Hepatocyte (in vitro differentiated cells): ENCODE data around the gene ALG14. TPM values are rescaled to one million over a fixed set of nuclear protein-coding genes. Genes with fewer than 3 reads are reported as not detected.
A peak's percentile ranks its signal among the peaks of the same experiment; 100 is the strongest.

Experiments used
- DNase-seq: peaks from one replicate; pipeline ENCODE4 v3.0.0-alpha.2; 2016; ENCODE audit warnings: low spot score
- H2AFZ ChIP-seq: fragments of 200-600 bp; sonication (generic); 2 replicates; pipeline ENCODE4 v1.6.0; 2016; ENCODE audit warnings: antibody characterized with exemption, mild to moderate bottlenecking
- H3K27ac ChIP-seq: fragments of 200-600 bp; sonication (generic); 2 replicates; pipeline ENCODE4 v1.5.1; 2016; ENCODE audit warnings: mild to moderate bottlenecking
- H3K27me3 ChIP-seq: fragments of 200-600 bp; sonication (generic); 2 replicates; pipeline ENCODE4 v1.6.1; 2016
- H3K36me3 ChIP-seq: fragments of 200-600 bp; sonication (generic); replicated peaks from 2 replicates; pipeline ENCODE4 v1.5.1; 2016; ENCODE audit warnings: low read depth; ENCODE audit not compliant: insufficient read depth
- H3K4me1 ChIP-seq: fragments of 200-600 bp; sonication (generic); 2 replicates; pipeline ENCODE4 v1.5.1; 2016; ENCODE audit warnings: mild to moderate bottlenecking, moderate library complexity; ENCODE audit not compliant: insufficient read depth
- H3K4me2 ChIP-seq: fragments of 200-600 bp; sonication (generic); 2 replicates; pipeline ENCODE4 v1.6.0; 2016
- H3K4me3 ChIP-seq: fragments of 200-600 bp; sonication (generic); 2 replicates; pipeline ENCODE4 v1.5.1; 2016; ENCODE audit warnings: mild to moderate bottlenecking
- H3K79me2 ChIP-seq: fragments of 200-600 bp; sonication (generic); 2 replicates; pipeline ENCODE4 v1.6.0; 2017; ENCODE audit warnings: mild to moderate bottlenecking
- H3K9me2 ChIP-seq: fragments of 200-600 bp; sonication (generic); replicated peaks from 2 replicates; pipeline ENCODE4 v1.6.0; 2017; ENCODE audit warnings: mild to moderate bottlenecking; ENCODE audit not compliant: insufficient read depth
- H3K9me3 ChIP-seq: fragments of 200-600 bp; sonication (generic); 2 replicates; pipeline ENCODE4 v1.5.1; 2016; ENCODE audit warnings: low read depth, mild to moderate bottlenecking
- H4K20me1 ChIP-seq: fragments of 200-600 bp; sonication (generic); 2 replicates; pipeline ENCODE4 v1.6.0; 2016; ENCODE audit warnings: mild to moderate bottlenecking; ENCODE audit not compliant: insufficient read depth, poor library complexity, severe bottlenecking
- CTCF ChIP-seq: fragments of 200-600 bp; sonication (generic); IDR thresholded peaks from 2 replicates; pipeline ENCODE4 v1.5.1; 2016; ENCODE audit warnings: antibody characterized with exemption, mild to moderate bottlenecking; ENCODE audit not compliant: poor library complexity
- EZH2 ChIP-seq: fragments of 200-600 bp; sonication (generic); IDR thresholded peaks from 2 replicates; pipeline ENCODE4 v1.6.1; 2016; ENCODE audit warnings: antibody characterized with exemption, mild to moderate bottlenecking, borderline replicate concordance
- EZH2phosphoT487 ChIP-seq: fragments of 200-600 bp; sonication (generic); IDR thresholded peaks from one replicate; pipeline ENCODE4 v1.6.1; 2018; ENCODE audit warnings: antibody characterized with exemption, mild to moderate bottlenecking, low read depth, moderate library complexity; ENCODE audit not compliant: unreplicated experiment, severe bottlenecking
- WGBS: methylation state at CpG from one replicate; pipeline ENCODE4 v1.1.6; 2016; ENCODE audit warnings: low lambda C conversion rate; ENCODE audit errors: missing lambda C conversion rate; 5-methylcytosine and 5-hydroxymethylcytosine counted together
- polyA plus RNA-seq: library from polyadenylated mRNA; unstranded; fragments of >200 nt; fragmentation: Nextera tagmentation; extraction: Ambion mirVana; gene quantifications from 2 replicates; pipeline ENCODE4 v1.2.1, GENCODE V29; 2016
- total RNA-seq: library from RNA; depleted of rRNA; stranded (reverse); fragments of >200 nt; gene quantifications from 2 replicates; pipeline ENCODE4 v1.2.3, GENCODE V29; 2014

Gene ALG14
- total and polyA plus RNA-seq, 2 experiments from 2014 or later: 2.5 to 22.5 TPM

DNA sequence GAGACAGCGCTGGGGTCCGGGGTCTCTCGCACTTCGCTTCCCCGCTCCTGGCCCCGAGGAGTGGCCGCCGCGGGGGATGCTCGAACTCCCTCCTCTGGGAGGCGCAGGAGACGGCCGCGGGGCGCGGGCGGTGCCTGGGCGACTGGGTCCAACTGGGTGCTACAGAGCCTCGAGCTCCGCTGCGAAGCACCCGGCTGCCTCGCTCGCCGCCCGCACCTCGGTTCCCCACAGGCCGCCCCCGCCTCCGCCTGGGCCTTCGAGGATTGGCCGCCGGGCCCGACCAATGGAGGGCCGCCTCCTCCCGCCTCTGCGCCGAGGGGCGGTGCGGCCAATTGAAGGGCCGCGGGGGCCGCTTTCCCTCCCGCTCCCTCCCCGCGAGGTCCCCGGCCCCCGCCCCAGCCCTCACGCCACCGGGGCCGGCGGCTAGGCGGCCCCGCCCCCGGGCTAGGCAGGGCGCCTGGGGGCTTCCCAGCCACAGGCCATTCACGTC lies 145.8 kb downstream of the ALG14 start, which contains the start of gene CNN3:
Gene CNN3, minus strand, starts transcription at position 196 of the 490 bp plus-strand sequence. CDS start 216 bp downstream, outside the sequence.
- no peak for TF ChIP-seq EZH2
- TF ChIP-seq EZH2phosphoT487: no peak
- no peak for TF ChIP-seq CTCF
- WGBS: under 1% methylated on average over 21 of the region's 57 CpGs
- peak within 1 kb of the TSS; percentile 100 for H3K27ac ChIP-seq
- peak within 1 kb of the TSS; percentile 57 for H2AFZ ChIP-seq
- peaks cover 35% of the 10 kb centered on the region for H4K20me1 ChIP-seq
- DNase-seq: peak; percentile 97
- peak within 1 kb of the TSS; percentile 87 for H3K4me2 ChIP-seq
- no peaks in the 10 kb centered on the region for H3K9me2 ChIP-seq
- no peaks in the 10 kb centered on the region for H3K36me3 ChIP-seq
- H3K9me3 ChIP-seq: no peaks in the 10 kb centered on the region
- H3K79me2 ChIP-seq: peaks cover 85% of the 10 kb centered on the region
- H3K4me1 ChIP-seq: peaks cover 33% of the 10 kb centered on the region
- peak within 1 kb of the TSS; percentile 71 for H3K4me3 ChIP-seq
- no peaks in the 10 kb centered on the region for H3K27me3 ChIP-seq

DNA sequence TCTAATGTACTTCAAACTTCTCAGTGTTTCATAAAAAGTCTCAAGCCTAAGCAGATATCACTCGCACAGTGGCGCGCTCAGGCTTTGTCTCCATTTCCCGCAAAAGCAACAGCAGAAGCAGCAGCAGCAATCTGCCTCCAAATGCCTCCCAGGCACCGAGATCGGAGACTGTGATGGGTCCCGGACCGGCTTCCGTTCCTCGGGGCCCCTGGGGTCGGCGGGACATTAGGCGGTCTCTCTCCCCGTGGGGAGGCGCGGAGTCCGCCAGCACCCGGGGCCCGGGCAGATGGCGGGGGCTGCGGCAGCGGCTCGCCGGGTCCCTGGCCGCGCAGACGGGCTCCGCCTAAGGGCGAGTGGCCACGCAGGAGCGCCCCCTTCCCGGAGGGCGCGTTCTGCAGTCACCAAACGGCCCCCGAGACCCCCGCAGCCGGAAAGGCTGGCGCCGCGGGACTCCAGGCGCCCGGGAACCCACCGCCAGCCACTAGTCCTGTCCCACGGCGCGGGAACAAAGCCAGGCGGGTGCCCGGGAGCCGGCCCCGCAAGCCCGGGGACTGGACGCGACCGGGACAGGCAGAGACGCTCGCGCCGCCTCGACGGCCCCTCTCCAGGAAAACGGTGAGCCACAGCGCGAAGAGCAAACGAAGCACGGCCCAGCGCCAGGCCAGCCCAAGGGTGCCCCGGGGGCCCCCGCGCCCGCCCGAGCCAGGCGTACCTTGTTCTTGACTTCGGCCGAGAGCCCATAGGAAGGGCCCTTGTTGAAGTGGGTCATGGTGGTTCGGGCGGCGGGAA lies 146.4 kb downstream of the ALG14 start:
- 1% methylated on average over 51 of the region's 78 CpGs for WGBS
- H2AFZ ChIP-seq: peak overlapping the region; percentile 57

DNA sequence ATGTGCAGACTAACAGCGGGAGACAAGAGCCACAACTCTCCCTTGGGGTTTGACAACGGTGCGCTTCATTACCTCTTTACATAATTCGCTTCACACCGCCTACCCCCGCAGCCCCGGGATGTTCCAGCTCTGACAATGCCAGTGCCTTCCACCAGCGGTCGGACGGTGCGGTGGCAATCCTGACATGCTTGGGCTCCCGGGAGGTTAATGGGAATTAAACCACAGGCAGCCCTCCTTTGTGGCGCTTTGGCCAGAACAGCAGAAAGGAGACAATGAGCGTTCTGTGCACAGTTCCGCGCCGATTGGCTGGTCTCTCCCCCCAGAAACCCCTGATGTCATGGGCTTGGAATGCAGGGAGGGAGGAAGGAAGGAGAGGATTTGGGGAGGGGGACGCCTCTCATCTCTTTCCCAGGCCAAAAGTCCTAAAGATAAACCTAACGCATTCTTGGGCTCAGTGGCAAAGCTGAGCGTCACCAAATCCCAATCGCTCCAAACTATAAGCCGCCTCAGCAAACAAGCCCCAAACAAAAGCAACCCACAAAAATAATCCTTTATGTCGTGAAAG lies 147.1 kb downstream of the ALG14 start:
- H3K36me3 ChIP-seq: no peaks in the 10 kb centered on the region
- no peaks in the 10 kb centered on the region for H3K27me3 ChIP-seq
- under 1% methylated on average over 21 of the region's 23 CpGs for WGBS
- no peak for TF ChIP-seq CTCF
- TF ChIP-seq EZH2phosphoT487: no peak
- TF ChIP-seq EZH2: no peak
- H3K4me1 ChIP-seq: peaks cover 43% of the 10 kb centered on the region
- DNase-seq: peak; percentile 80
- peak overlapping the region; percentile 71 for H3K4me3 ChIP-seq
- no peaks in the 10 kb centered on the region for H3K9me2 ChIP-seq
- H3K9me3 ChIP-seq: no peaks in the 10 kb centered on the region
- no peak overlapping the region for H2AFZ ChIP-seq
- H3K79me2 ChIP-seq: peaks cover 88% of the 10 kb centered on the region
- peak overlapping the region; percentile 87 for H3K4me2 ChIP-seq
- peak overlapping the region; percentile 100 for H3K27ac ChIP-seq
- peaks cover 46% of the 10 kb centered on the region for H4K20me1 ChIP-seq

More for the DNA sequence above, 146.4 kb downstream of the ALG14 start:
- H3K9me2 ChIP-seq: no peaks in the 10 kb centered on the region
- H3K27ac ChIP-seq: peak overlapping the region; percentile 100
- H3K36me3 ChIP-seq: no peaks in the 10 kb centered on the region
- TF ChIP-seq EZH2phosphoT487: no peak
- TF ChIP-seq CTCF: peak; percentile 40
- TF ChIP-seq EZH2: no peak
- no peaks in the 10 kb centered on the region for H3K9me3 ChIP-seq
- H3K4me1 ChIP-seq: peaks cover 39% of the 10 kb centered on the region
- peak; percentile 81 for DNase-seq
- no peaks in the 10 kb centered on the region for H3K27me3 ChIP-seq
- H3K4me2 ChIP-seq: peak overlapping the region; percentile 87
- peaks cover 88% of the 10 kb centered on the region for H3K79me2 ChIP-seq
- H3K4me3 ChIP-seq: peak overlapping the region; percentile 71
- H4K20me1 ChIP-seq: peaks cover 41% of the 10 kb centered on the region
